Smooth muscle cell (in vitro differentiated cells): ENCODE measurements around the gene ULBP2. TPM values are rescaled to one million over a fixed set of nuclear protein-coding genes. Genes with fewer than 3 reads are reported as not detected.

ENCODE experiments used
- DNase-seq: peaks from one replicate; lab custom pipeline; 2025; ENCODE audit not compliant: unreplicated experiment; lab: John Stamatoyannopoulos, UW
- H2AFZ ChIP-seq: fragments of 200-600 bp; sonication (generic); 2 replicates; pipeline ENCODE4 v1.6.0; 2016; ENCODE audit warnings: antibody characterized with exemption, low read depth, mild to moderate bottlenecking
- H3F3A ChIP-seq: fragments of 200-600 bp; sonication (generic); 2 replicates; pipeline ENCODE4 v1.6.0; 2017; ENCODE audit warnings: antibody characterized with exemption, low read depth
- H3K27ac ChIP-seq: fragments of 200-600 bp; sonication (generic); 2 replicates; pipeline ENCODE4 v1.5.1; 2016; ENCODE audit warnings: low read depth, mild to moderate bottlenecking
- H3K27me3 ChIP-seq: fragments of 200-600 bp; sonication (generic); 2 replicates; pipeline ENCODE4 v1.6.1; 2016; ENCODE audit warnings: low read depth, mild to moderate bottlenecking
- H3K36me3 ChIP-seq: fragments of 200-600 bp; sonication (generic); 2 replicates; pipeline ENCODE4 v1.5.1; 2016; ENCODE audit warnings: low read depth
- H3K4me1 ChIP-seq: fragments of 200-600 bp; sonication (generic); 2 replicates; pipeline ENCODE4 v1.5.1; 2016; ENCODE audit warnings: low read depth
- H3K4me2 ChIP-seq: fragments of 200-600 bp; sonication (generic); 2 replicates; pipeline ENCODE4 v1.6.0; 2016; ENCODE audit warnings: mild to moderate bottlenecking
- H3K4me3 ChIP-seq: fragments of 200-600 bp; sonication (generic); 2 replicates; pipeline ENCODE4 v1.5.1; 2016; ENCODE audit warnings: mild to moderate bottlenecking
- H3K79me2 ChIP-seq: fragments of 200-600 bp; sonication (generic); 2 replicates; pipeline ENCODE4 v1.6.0; 2016; ENCODE audit warnings: low read depth, mild to moderate bottlenecking
- H3K9ac ChIP-seq: fragments of 200-600 bp; sonication (generic); 2 replicates; pipeline ENCODE4 v1.6.0; 2016; ENCODE audit warnings: low read depth
- H3K9me3 ChIP-seq: fragments of 200-600 bp; sonication (generic); replicated peaks from 2 replicates; pipeline ENCODE4 v1.5.1; 2016; ENCODE audit warnings: low read depth
- H4K20me1 ChIP-seq: fragments of 200-600 bp; sonication (generic); 2 replicates; pipeline ENCODE4 v1.6.0; 2016; ENCODE audit warnings: low read depth
- CTCF ChIP-seq: fragments of 200-600 bp; sonication (generic); IDR thresholded peaks from 2 replicates; pipeline ENCODE4 v1.5.1; 2017; ENCODE audit warnings: borderline replicate concordance, mild to moderate bottlenecking, antibody characterized with exemption; ENCODE audit not compliant: insufficient read depth, poor library complexity, severe bottlenecking
- WGBS: methylation state at CpG from one replicate; pipeline ENCODE4 v1.1.7; 2016; ENCODE audit warnings: low lambda C conversion rate; 5-methylcytosine and 5-hydroxymethylcytosine counted together
- polyA plus RNA-seq: library from polyadenylated mRNA; unstranded; fragments of >200 nt; fragmentation: Nextera tagmentation; extraction: Ambion mirVana; gene quantifications from 2 replicates; pipeline ENCODE4 v1.2.1, GENCODE V29; 2016
- total RNA-seq: library from RNA; depleted of rRNA; stranded (reverse); fragments of >200 nt; gene quantifications from 2 replicates; pipeline ENCODE4 v1.2.3, GENCODE V29; 2014

The ULBP2 gene
- total and polyA plus RNA-seq, 2 experiments from 2014 or later = 8.8 to 11.7 TPM

- H3K4me1 ChIP-seq = no peaks in the 10 kb centered on the region
- no peak overlapping the region for H3K9ac ChIP-seq
- H3K4me2 ChIP-seq = peak overlapping the region; percentile 54
- TF ChIP-seq CTCF = no peak
- H4K20me1 ChIP-seq = no peaks in the 10 kb centered on the region
- 74% methylated on average over 3 of the region's 3 CpGs for WGBS
- no peak for DNase-seq
- no peak overlapping the region for H3K4me3 ChIP-seq
- H2AFZ ChIP-seq = no peak overlapping the region
- no peaks in the 10 kb centered on the region for H3F3A ChIP-seq
- peaks cover 6% of the 10 kb centered on the region for H3K27me3 ChIP-seq
- no peaks in the 10 kb centered on the region for H3K9me3 ChIP-seq
- H3K79me2 ChIP-seq = no peaks in the 10 kb centered on the region
- peak overlapping the region; percentile 31 for H3K27ac ChIP-seq
- no peaks in the 10 kb centered on the region for H3K36me3 ChIP-seq
Measured at GRCh38 chr6:149896491-149896890, 45.3 kb upstream of the ULBP2 start.

GRCh38 chr6:149897015-149897697 is 44.7 kb upstream of the ULBP2 start:
- no peaks in the 10 kb centered on the region for H3K36me3 ChIP-seq
- peak overlapping the region; percentile 54 for H3K4me2 ChIP-seq
- no peak for TF ChIP-seq CTCF
- H3K4me3 ChIP-seq = no peak overlapping the region
- no peaks in the 10 kb centered on the region for H3F3A ChIP-seq
- H3K27me3 ChIP-seq = peaks cover 6% of the 10 kb centered on the region
- no peaks in the 10 kb centered on the region for H3K4me1 ChIP-seq
- no peak overlapping the region for H3K9ac ChIP-seq
- no peaks in the 10 kb centered on the region for H3K79me2 ChIP-seq
- no peaks in the 10 kb centered on the region for H4K20me1 ChIP-seq
- no peak overlapping the region for H2AFZ ChIP-seq
- no peak for DNase-seq
- H3K9me3 ChIP-seq = no peaks in the 10 kb centered on the region
- 64% methylated on average over 13 of the region's 13 CpGs for WGBS
- peak overlapping the region; percentile 17 for H3K27ac ChIP-seq

- H3K27me3 ChIP-seq = peaks cover 11% of the 10 kb centered on the region
- no peak within 1 kb of the TSS for H2AFZ ChIP-seq
- no peaks in the 10 kb centered on the region for H3K36me3 ChIP-seq
- 76% methylated on average over 15 of the region's 17 CpGs for WGBS
- no peaks in the 10 kb centered on the region for H3K9me3 ChIP-seq
- DNase-seq = no peak
- H3K4me2 ChIP-seq = peak within 1 kb of the TSS; percentile 54
- no peaks in the 10 kb centered on the region for H3K79me2 ChIP-seq
- H3K4me1 ChIP-seq = no peaks in the 10 kb centered on the region
- H3K9ac ChIP-seq = no peak within 1 kb of the TSS
- H3F3A ChIP-seq = no peaks in the 10 kb centered on the region
- H3K4me3 ChIP-seq = no peak within 1 kb of the TSS
- no peak for TF ChIP-seq CTCF
- H3K27ac ChIP-seq = peak within 1 kb of the TSS; percentile 17
- no peaks in the 10 kb centered on the region for H4K20me1 ChIP-seq
Measured at GRCh38 chr6:149897855-149898744, 43.7 kb upstream of the ULBP2 start, which contains the start of gene RAET1E. RAET1E (minus strand) TSS chr6:149898113; CDS start chr6:149890901, 7,212 bp downstream.
